Mucosa of stomach (tissue), 1 donor: ENCODE results near the gene ZDHHC18.
"Not testable (repeated sequence)": the region's sequence is repeated elsewhere in the genome, so short reads cannot be mapped to it uniquely, and the experiment has no call there.

Experiments used
- H3K27me3 ChIP-seq: one replicate; pipeline ENCODE4 v1.7.0; 2013; ENCODE audit warnings: mild to moderate bottlenecking, low read length; ENCODE audit not compliant: control insufficient read depth, insufficient read depth
- H3K36me3 ChIP-seq: one replicate; pipeline ENCODE4 v1.7.0; 2013; ENCODE audit warnings: low read length; ENCODE audit not compliant: control insufficient read depth, insufficient read depth
- H3K4me1 ChIP-seq: one replicate; pipeline ENCODE4 v1.7.0; 2013; ENCODE audit warnings: mild to moderate bottlenecking, low read length; ENCODE audit not compliant: control insufficient read depth, insufficient read depth
- H3K4me3 ChIP-seq: one replicate; pipeline ENCODE4 v1.7.0; 2013; ENCODE audit warnings: low read length
- H3K9ac ChIP-seq: one replicate; pipeline ENCODE4 v1.7.0; 2013; ENCODE audit warnings: mild to moderate bottlenecking, low read length, moderate library complexity
- H3K9me3 ChIP-seq: one replicate; pipeline ENCODE4 v1.7.0; 2013; ENCODE audit warnings: mild to moderate bottlenecking, low read length, moderate library complexity; ENCODE audit not compliant: control insufficient read depth
- donor health status: Pancreatic carcinoma.

ZDHHC18 gene

GRCh38 chr1:26844424-26845196 is 18.1 kb downstream of the ZDHHC18 start:
- Histone ChIP-seq H3K9me3 (no peaks in the 10 kb centered on the region), H3K4me3 (no peak overlapping the region), H3K4me1 (peaks cover 24% of the 10 kb centered on the region), H3K36me3 (no peaks in the 10 kb centered on the region), H3K27me3 (no peaks in the 10 kb centered on the region), H3K9ac (no peak overlapping the region)

GRCh38 chr1:26847826-26848225 is 21.3 kb downstream of the ZDHHC18 start:
- H3K9me3 ChIP-seq, H3K36me3 ChIP-seq: not testable (repeated sequence)

GRCh38 chr1:26848499-26848898 is 22.0 kb downstream of the ZDHHC18 start:
- no peak overlapping the region for H3K4me3 ChIP-seq
- no peaks in the 10 kb centered on the region for H3K36me3 ChIP-seq
- peaks cover 40% of the 10 kb centered on the region for H3K4me1 ChIP-seq
- no peaks in the 10 kb centered on the region for H3K27me3 ChIP-seq
- no peaks in the 10 kb centered on the region for H3K9me3 ChIP-seq
- peak overlapping the region; percentile 42 for H3K9ac ChIP-seq

More at GRCh38 chr1:26847826-26848225, 21.3 kb downstream of the ZDHHC18 start:
- H3K4me3 ChIP-seq, H3K27me3 ChIP-seq: not testable (repeated sequence)
- Histone ChIP-seq H3K4me1 (peaks cover 35% of the 10 kb centered on the region), H3K9ac (peak overlapping the region; percentile 42)

- H3K9me3 ChIP-seq = no peaks in the 10 kb centered on the region
- H3K27me3 ChIP-seq = no peaks in the 10 kb centered on the region
- H3K4me1 ChIP-seq = peaks cover 41% of the 10 kb centered on the region
- peak overlapping the region; percentile 42 for H3K9ac ChIP-seq
- no peaks in the 10 kb centered on the region for H3K36me3 ChIP-seq
- H3K4me3 ChIP-seq = no peak overlapping the region
Measured at GRCh38 chr1:26848941-26849774, 22.7 kb downstream of the ZDHHC18 start.

- H3K4me1 ChIP-seq = peaks cover 56% of the 10 kb centered on the region
- no peaks in the 10 kb centered on the region for H3K27me3 ChIP-seq
- H3K9me3 ChIP-seq = no peaks in the 10 kb centered on the region
- H3K36me3 ChIP-seq = no peaks in the 10 kb centered on the region
- no peak overlapping the region for H3K9ac ChIP-seq
- no peak overlapping the region for H3K4me3 ChIP-seq
Measured at GRCh38 chr1:26851106-26851684, 24.7 kb downstream of the ZDHHC18 start.

- peaks cover 50% of the 10 kb centered on the region for H3K4me1 ChIP-seq
- no peak overlapping the region for H3K9ac ChIP-seq
- H3K27me3 ChIP-seq = no peaks in the 10 kb centered on the region
- no peaks in the 10 kb centered on the region for H3K36me3 ChIP-seq
- H3K4me3 ChIP-seq = no peak overlapping the region
- H3K9me3 ChIP-seq = no peaks in the 10 kb centered on the region
Measured at GRCh38 chr1:26852701-26853100, 26.2 kb downstream of the ZDHHC18 start.

GRCh38 chr1:26853156-26853555 is 26.7 kb downstream of the ZDHHC18 start:
- Histone ChIP-seq H3K4me1 (peaks cover 45% of the 10 kb centered on the region), H3K4me3 (no peak overlapping the region), H3K9me3 (no peaks in the 10 kb centered on the region), H3K27me3 (no peaks in the 10 kb centered on the region), H3K9ac (no peak overlapping the region), H3K36me3 (no peaks in the 10 kb centered on the region)

GRCh38 chr1:26853600-26853999 is 27.1 kb downstream of the ZDHHC18 start:
- no peaks in the 10 kb centered on the region for H3K36me3 ChIP-seq
- H3K27me3 ChIP-seq = no peaks in the 10 kb centered on the region
- H3K4me1 ChIP-seq = peaks cover 41% of the 10 kb centered on the region
- H3K9me3 ChIP-seq = no peaks in the 10 kb centered on the region
- no peak overlapping the region for H3K9ac ChIP-seq
- H3K4me3 ChIP-seq = no peak overlapping the region

GRCh38 chr1:26854906-26855305 is 28.4 kb downstream of the ZDHHC18 start:
- no peaks in the 10 kb centered on the region for H3K9me3 ChIP-seq
- H3K4me3 ChIP-seq = no peak overlapping the region
- H3K36me3 ChIP-seq = no peaks in the 10 kb centered on the region
- no peak overlapping the region for H3K9ac ChIP-seq
- no peaks in the 10 kb centered on the region for H3K27me3 ChIP-seq
- H3K4me1 ChIP-seq = peaks cover 29% of the 10 kb centered on the region

GRCh38 chr1:26855636-26856035 is 29.1 kb downstream of the ZDHHC18 start:
- H3K4me3 ChIP-seq = no peak overlapping the region
- H3K36me3 ChIP-seq = no peaks in the 10 kb centered on the region
- H3K9me3 ChIP-seq = no peaks in the 10 kb centered on the region
- no peak overlapping the region for H3K9ac ChIP-seq
- H3K27me3 ChIP-seq = no peaks in the 10 kb centered on the region
- H3K4me1 ChIP-seq = peaks cover 21% of the 10 kb centered on the region

- H3K9me3 ChIP-seq = no peaks in the 10 kb centered on the region
- H3K9ac ChIP-seq = no peak overlapping the region
- peaks cover 23% of the 10 kb centered on the region for H3K4me1 ChIP-seq
- H3K27me3 ChIP-seq = no peaks in the 10 kb centered on the region
- H3K36me3 ChIP-seq = no peaks in the 10 kb centered on the region
- H3K4me3 ChIP-seq = no peak overlapping the region
Measured at GRCh38 chr1:26856181-26856580, 29.7 kb downstream of the ZDHHC18 start.
